DND-41 (cell line): ENCODE measurements around the gene PLEKHG5.

Experiments
- CTCF ChIP-seq: IDR thresholded peaks from 2 replicates; pipeline ENCODE4 v1.5.1; 2012; ENCODE audit warnings: borderline replicate concordance, low read length, moderate library complexity, mild to moderate bottlenecking; ENCODE audit not compliant: poor library complexity, severe bottlenecking; ENCODE audit errors: extremely low read depth
- EZH2 ChIP-seq: IDR thresholded peaks from 3 replicates; pipeline ENCODE4 v1.6.1; 2012; ENCODE audit warnings: borderline replicate concordance, low read depth, mild to moderate bottlenecking, moderate library complexity, low read length, inconsistent platforms; ENCODE audit not compliant: severe bottlenecking

- TF ChIP-seq CTCF (no peak), EZH2 (no peak)
Measured at GRCh38 chr1:6519491-6519934, 28.0 kb upstream of the PLEKHG5 start.
